Stimulated activated CD4-positive, alpha-beta T cell treated with anti-CD3 and anti-CD28 coated beads, Interleukin-12 subunit alpha, Interleukin-12 subunit beta, amount 100 ng/mL, for 4 hours (primary cell): ENCODE results near the gene PFKFB3.
"Not testable (repeated sequence)": the region's sequence is repeated elsewhere in the genome, so short reads cannot be mapped to it uniquely, and the experiment has no call there.

Source experiments
- DNase-seq: peaks from one replicate; pipeline ENCODE4 v3.0.0-alpha.2; 2020

The PFKFB3 gene

DNA sequence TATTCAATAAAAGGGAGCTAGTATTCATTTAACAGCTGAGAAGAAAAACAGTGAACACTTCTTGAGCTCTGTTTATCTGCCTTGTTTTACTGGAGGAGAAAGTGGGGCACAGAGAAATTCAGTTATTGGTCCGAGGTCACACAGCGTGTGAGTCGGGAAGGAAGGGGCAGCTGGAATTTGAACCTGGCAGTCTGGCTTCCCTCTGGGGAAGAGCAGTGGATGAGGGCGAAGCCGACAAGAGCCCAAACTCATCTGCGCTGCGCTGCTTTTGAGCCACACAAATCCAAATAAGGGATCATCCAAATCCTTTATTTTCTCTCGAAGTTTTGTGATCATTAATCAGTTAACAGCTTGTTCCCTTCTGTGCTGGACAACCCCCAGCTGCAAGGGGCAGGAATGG lies 23.7 kb upstream of the PFKFB3 start:
- no peak for DNase-seq

DNA sequence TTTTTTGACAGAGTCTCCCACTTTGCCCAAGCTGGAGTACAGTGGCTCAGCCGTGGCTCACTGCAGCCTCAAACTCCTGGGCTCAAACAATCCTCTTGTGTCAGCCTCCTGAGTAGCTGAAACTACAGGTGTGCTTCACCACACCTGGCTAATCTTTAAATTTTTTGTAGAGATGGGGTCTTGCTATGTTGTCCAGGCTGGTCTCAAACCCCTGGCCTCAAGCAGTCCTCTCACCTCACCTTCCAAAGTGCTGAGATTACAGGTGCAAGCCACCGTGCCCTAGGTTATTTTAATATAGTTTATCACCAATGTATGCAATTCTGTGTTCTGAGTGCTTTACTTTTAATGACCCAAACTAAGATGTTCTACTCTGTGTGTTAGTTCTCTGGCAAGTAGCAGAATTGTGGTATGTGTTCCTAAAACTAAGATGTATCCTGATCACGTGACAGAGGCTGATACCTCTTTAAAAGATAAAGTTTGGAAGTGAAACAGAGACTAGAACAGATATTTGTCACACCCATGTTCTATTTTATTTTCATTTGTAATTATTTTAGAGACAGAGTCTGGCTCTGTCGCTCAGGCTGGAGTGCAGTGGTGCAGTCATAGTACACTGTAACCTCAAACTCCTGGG lies 22.1 kb upstream of the PFKFB3 start:
- DNase-seq, result no peak

DNA sequence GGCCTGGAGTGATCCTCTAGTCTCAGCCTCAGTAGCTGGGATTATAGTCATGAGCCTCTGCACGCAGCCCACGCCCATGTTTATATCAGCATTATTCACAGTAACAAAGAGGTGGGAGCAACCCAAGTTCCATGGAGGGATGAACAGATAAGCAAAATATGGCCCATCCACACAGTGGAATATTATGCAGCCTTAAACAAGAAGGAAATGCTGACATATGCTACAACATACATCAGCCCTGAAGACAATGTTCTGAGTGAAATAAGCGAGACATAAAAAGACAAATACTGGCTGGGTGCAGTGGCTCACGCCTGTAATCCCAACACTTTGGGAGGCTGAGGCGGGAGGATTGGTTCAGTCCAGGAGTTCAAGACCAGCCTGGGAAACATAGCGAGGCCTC lies 21.5 kb upstream of the PFKFB3 start:
- no peak for DNase-seq

DNA sequence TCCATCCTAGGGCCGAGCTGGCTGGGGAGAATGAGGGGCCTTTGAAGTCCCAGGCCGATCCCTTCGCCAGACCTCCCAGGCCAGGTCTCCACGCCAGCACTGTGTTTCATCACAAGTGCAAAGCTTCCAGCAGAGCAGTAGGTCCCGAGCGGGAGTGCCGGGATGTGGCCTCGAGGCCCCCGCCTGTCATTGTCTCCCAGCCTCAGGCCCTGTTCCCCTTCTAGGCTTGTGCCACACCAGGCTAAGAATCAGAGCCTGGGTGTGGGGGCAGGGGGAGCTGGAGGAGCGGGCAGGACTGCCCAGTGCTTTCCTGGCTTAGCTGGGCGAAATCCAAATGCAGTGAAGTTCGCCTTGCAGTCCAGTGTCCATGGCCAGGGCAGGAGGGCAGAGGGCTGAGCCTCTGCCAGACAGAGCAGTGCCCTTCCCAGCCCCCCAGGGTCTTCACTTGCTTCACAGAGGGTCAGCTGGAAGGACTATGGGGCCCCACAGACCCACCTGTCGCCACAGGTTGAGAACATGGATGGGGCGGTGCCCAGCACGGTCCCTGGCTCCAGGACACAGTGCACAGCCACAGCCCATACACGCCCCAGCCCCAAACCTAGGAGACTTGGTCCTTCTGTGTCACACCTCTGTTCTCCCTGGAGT lies 20.2 kb upstream of the PFKFB3 start:
- DNase-seq, result no peak

DNA sequence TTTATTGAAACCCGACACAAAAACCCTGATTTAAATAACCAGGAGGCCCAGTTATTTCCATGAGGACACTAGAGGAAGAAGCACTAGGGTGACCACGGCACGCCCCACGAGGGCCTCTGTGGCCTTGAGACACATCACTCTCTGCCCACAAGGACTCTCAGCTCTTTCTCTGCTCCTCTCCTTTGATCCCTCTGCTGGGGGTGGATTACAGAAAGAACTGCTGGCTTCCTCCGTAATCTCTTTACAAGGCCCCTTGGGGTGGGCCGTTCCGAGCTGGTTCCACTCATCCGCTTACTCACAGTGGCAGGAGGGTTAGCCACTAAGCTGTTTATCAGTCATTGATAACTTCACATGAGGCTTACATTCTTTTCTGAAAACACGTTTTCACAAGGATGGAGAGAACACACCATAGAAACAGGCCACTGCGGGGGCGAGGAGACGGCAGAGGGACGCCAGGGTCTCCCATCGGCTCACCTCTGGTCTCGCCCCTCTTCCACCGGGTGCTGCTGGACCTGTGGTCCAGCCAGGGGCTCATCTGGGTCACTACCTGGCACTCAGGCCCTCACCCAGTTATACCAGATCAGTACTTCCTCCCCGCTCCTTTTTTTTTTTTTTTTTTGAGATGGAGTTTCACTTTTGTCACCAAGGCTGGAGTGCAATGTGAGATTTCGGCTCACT lies 17.6 kb upstream of the PFKFB3 start:
- no peak for DNase-seq

DNA sequence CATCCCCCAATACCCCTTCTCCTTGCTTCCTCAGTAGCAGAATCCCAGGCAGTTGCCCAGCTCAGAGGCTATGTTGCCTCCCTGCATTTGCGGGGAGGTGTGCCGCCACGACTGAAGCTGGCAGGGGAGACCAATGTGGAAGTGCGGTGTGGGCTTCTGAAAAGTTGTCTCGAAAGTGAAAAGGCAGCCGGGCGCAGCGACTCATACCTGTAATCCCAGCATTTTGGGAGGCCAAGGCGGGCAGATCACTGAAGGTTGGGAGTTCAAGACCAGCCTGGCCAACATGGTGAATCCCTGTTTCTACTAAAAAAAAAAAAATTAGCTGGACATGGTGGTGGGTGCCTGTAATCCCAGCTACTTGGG lies 15.9 kb upstream of the PFKFB3 start:
- DNase-seq, result no peak

DNA sequence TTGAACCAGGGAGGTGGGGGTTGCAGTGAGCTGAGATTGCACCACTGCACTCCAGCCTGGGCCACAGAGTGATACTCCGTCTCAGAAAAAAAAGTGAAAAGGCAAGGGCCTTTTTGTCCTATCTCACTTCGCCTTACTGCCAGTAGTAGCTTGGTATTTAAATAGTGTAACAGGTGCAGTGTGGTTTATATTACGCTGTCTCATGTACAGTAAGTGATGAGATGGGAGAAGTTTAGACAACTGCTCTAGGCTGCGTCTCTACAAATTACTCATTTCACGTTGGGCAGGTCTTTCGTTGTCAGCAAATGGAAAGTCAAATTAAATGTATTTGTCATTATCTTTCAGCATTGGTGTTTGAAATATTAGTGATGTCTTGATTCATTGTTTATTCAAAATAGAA lies 15.5 kb upstream of the PFKFB3 start:
- DNase-seq, result no peak

DNA sequence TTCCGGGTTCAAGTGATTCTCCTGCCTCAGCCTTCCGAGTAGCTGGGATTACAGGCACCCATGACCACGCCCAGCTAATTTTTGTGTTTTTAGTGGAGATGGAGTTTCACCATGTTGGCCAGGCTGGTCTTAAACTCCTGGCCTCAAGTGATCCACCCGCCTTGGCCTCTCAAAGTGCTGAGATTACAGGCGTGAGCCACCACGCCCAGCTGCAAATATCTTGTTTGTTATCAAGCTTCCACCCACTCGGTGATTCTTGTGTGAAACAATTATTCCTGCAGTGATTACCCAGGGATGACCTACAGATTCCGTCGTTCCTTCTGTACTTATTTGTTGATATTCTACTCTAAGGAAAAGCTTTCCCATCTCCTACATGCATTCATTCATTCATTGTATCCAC lies 12.7 kb upstream of the PFKFB3 start:
- DNase-seq, result not testable (repeated sequence)

DNA sequence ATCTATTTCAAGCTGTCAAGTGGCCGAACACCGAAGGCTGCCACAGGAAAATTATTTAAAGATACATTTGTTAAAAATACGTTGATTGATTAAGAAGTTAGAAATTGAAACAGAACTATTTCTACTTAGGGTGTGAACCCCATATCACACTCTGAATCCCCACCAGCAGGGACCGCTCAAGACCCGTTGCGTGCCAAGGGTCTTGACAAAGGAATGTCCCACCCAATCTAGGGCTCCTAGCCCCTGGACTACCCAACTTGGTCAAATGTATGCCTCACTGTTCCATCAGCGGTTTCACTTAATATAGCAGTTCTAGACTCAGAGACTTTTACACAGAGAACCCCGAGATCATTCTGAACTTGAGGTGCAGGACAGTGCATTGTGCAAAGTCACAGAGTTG lies 11.6 kb upstream of the PFKFB3 start:
- DNase-seq, result no peak

DNA sequence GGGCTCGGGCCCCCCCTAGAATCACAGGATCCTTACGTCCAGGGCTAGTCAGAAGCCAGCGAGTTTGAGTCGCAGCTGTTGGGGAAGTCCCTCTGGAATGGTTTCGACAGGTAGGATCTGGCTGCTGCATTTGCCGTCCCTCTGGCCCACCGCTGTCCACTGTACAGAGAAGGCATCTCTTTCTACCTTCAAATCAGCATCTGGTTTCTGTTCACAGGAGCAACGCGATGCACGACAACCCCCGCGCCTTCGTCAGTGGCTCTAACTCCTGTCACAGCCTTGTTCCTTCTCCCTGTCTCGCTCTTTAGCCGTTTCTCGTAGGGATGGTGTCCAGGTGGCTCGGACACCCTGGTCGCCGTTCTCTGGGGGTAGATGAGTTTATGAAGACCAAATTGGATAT lies 11.2 kb upstream of the PFKFB3 start:
- DNase-seq, result no peak

DNA sequence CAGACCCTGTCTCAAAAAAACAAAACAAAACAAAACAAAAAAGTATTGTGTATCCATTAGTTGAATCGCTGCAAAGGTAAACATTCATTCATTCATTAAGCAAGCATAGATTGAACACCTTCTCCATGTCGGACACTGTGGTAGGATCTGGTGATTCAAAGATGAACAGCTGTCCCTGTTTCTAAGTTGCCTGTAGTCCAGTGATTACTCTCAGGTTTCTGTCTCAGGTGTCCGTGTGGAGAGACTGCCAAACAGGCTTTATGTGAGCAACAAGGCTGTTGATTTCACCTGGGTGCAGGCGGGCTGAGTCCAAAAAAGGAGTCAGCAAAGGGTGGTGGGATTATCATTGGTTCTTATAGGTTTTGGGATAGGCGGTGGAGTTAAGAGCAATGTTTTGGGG lies 9.4 kb upstream of the PFKFB3 start:
- DNase-seq, result not testable (repeated sequence)

DNA sequence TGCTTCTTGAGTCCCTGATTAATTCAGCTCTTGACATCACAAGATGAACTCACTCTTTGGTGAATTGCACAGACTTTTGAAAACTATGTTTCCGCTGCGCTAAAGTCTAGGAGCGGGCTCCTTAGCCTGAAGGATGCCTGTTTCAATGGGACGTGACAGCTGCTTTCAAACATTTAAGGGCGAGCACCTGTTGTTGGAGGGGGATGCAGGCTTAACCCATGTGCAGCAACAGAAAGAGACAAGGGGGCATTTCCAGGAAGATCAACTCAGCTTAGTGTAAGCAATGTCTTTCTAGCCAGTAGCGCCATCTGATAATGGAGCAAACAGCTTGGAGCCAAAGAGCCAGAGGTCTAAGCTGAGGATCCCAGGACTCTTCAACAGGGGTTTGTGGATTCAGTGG lies 8.4 kb upstream of the PFKFB3 start:
- no peak for DNase-seq

DNA sequence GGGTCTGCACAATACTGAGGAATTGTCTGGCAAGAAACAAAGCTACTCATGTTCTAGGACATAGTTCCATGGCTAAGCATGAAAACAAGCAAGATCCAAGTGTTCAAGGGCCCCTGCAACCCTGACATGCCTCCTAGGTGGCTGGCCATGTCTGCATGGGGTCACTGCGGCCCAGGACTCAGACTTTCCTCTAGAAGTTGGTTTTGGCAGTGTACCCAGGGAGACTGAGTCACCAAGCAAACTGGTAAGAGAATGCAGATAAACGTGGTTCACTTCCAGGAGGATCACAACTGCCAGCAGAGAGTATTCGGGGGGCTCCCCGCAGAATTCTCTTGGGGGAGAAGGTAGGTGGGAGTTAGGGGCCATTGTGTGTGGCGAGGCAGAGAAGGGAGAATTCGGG lies 7.4 kb upstream of the PFKFB3 start:
- no peak for DNase-seq

DNA sequence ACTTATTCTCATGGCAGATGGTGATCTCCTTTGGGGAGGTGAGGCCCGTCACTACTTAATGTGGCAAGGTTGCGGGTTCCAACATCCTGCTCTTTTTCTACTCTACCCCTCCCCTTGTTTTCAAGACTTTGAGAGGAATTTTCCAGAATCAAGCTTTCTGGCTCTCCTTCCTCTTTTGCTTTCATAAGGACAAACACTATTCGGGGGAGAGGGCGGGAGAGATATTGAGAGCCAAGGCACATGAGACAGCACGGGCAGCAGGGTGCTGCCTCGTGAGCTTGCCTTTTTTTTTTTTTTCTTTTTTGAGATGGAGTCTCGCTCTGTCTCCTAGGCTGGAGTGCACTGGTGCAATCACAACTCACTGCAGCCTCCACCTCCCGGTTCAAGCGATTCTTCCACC lies 6.9 kb upstream of the PFKFB3 start:
- no peak for DNase-seq

DNA sequence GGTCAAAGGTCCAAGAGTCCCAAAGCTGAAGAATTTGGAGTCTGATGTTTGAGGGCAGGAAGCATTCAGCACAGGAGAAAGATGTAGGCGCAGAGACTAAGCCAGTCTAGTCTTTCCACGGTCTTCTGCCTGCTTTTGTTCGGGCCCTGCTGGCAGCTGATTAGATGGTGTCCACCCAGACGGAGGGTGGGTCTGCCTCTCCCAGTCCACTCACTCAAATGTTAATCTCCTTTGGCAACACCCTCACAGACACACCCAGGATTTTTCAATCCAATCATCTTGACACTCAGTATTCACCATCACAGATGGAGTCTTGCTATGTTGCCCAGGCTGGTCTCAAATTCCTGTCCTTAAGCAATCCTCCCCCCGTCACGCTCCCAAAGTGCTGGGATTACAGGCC lies 6.2 kb upstream of the PFKFB3 start:
- DNase-seq, result not testable (repeated sequence)

DNA sequence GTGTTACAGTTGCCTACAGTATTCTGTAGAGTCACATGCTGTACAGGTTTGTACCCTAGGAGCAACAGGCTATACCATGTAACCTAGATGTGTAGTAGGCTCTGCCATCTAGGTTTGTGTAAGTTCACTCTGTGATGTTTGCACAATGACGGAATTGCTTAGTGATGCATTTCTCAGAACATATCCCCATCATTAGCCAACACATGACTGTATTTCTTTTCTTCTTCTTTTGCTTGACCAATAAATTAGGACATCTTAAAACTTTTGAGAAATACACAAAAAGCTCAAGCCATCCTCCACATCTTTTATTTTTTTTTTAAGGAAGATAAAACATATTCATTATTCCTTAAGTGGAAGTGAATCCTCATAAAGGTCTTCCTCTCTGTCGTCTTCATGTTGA lies 5.4 kb upstream of the PFKFB3 start:
- no peak for DNase-seq

DNA sequence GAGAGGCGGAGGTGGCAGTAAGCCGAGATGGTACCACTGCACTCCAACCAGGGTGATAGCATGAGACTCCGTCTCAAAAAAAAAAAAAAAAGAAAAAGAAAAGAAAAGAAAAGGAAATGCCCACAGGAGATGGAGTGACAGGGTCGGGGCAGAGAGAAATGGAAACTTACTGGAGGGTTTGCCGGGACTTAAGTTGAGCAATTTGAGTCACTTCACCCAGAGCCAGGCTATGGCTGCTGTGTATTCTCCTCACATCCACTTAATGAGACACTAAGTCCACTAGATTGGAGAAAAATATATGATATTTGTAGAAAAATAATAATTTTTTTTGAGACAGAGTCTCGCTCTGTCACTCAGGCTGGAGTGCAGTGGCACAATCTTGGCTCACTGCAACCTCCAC lies 4.6 kb upstream of the PFKFB3 start:
- no peak for DNase-seq

DNA sequence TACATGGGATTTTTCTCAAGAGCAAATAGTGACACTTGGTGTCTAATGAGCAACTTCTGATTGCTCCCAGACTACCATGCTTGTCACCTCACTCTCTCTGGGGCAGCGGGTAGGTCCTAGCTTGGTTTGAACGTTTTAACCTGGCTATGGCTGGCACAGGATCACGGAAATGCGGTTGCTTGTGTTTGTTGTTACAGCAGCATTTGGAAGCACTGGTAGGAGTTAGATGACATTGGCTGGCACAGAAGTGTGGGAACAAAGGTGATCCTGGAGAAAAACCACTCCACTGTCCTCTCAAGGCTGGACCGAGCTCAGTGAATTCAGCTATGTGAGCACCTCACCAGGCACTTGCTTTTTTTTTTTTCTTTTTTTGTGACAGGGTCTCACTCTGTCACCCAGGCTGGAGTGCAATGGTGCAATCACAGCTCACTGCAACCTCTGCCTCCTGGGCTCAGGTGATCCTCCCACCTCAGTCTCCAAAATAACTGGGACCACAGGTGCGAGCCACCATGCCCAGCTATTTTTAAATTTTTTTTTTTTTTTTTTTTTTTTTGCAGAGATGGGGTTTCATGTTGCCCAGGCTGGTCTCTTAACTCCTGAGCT lies 3.5 kb upstream of the PFKFB3 start:
- DNase-seq, result no peak

DNA sequence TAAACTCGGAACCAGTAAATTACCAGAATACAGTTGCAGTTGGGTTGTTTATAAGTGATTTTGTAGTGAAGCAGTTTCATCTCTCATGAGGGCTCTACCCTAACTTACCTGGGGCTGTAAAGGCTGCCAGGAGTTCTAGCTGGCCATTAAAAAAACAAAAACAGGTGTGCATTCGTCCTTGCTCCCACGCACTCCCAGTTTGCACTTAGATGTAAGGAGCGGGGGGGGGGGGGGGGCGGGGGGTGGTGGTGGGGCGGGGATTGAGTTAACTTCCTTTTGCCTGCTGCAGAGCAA lies 2.3 kb upstream of the PFKFB3 start:
- DNase-seq, result no peak

DNA sequence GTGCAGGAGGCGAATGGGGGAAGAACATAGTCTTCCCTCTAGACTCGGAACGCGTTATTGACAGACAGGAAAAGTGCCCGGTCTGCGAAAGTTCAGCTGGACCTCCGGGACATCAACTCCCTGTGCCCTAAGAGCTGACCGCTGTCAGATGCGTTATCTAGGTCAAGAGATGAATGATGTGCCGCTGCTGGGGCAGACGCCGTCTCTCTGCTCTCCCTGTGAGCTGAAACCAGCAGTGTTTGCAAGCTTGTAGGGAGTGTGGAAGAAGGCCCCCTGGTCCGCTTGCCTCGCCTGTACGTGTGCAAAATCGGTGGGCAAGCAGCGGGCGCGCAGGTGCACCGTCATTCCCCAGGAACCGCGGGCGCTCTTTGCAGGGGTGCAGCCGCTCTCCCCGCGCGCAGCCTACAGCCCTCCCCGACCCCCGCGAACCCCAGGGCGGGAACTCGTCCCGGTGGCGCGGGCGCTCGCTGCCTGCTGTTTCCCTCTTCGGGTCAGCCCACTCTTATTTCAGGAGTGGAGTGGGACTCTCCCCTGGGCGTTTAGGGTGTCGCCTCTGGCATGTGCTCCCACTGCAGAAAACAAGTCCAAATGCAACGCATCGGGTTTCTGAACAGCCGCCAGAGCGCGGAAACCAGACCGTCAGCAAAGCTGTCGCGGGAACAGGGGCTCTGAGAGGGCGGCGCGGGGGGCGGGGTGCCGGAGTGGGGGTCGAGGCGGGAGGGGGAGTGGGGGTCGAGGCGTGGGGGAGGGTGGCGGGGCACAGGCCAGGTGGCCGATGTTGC lies 1.8 kb upstream of the PFKFB3 start:
- DNase-seq, result peak; percentile 18

DNA sequence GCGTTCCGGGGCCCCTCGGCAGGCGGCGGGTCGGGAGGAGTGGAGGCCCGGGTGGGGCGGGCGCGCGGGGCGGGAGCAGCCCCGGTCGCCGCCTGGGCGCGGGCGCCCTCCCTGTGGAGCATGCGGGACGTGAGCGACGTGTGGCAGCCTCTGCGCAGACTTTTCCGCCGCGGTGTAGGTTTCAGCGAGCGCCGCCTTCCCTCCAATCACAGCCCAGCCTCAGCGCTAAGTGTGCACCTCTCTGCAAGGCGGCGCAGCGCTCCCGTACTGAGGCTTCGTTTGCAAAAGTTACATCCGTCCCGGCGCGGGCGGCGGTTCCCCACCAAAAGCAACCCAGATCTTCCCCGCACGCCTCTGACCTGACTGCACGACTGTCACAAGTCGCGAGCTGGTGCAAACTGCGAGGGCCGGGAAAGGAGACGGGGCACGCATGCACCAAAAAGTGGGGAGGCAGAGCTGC lies 1.2 kb upstream of the PFKFB3 start:
- peak; percentile 74 for DNase-seq

DNA sequence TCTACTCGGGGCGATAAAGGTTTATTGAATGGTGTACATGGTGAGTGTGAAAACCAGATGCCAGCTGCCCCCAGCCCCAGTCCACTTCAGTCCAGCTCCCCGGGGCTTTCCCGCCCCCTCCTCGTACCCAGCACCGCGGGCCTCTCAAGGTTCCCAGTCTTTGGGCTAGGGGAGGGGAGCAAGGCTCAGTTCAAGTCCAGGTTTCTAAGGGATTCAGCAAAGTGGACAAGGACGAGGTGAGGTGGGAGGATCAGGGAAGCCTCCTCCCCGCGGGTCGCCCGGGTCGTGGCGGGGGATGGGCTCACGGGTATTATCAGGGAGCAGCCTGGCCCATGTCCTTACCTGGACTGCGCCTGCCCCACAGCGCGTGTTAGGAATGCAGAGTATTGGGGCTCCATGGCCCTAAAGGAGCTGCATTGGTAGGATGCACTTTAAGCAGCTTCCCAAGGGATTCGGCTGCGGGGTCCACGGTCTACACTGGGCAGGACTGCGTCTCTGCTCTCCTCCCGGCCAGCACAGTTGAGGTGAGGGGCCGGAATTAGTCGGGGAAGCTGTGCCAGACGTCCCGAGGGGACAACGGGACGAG lies 541 bp upstream of the PFKFB3 start:
- DNase-seq, result no peak
